Stomach (tissue), 4 donors: Measurements from ENCODE around the gene CXCL8.

Experiments used
- EP300 ChIP-seq: sonication (generic); formaldehyde crosslinking; IDR thresholded peaks from one replicate; pipeline ENCODE4 v1.6.1; 2017; ENCODE audit warnings: antibody characterized with exemption
- POLR2A ChIP-seq, 4 donors: fragments of 450-650 bp; IDR thresholded peaks; one replicate each; pipeline ENCODE4 v1.6.1; 2016; ENCODE audit warnings: antibody characterized with exemption in 4 of 4, control low read depth in 2 of 4, mild to moderate bottlenecking in 1 of 4, moderate library complexity in 1 of 4
- TF ChIP-seq, protein P1 (sequence below), 7 experiments: fragments of 450-650 bp in 4 of 7; fragments of 200-600 bp in 3 of 7; sonication (generic) in 3 of 7; IDR thresholded peaks; one replicate each; pipeline ENCODE4 v1.5.1; 2016 to 2019; ENCODE audit warnings: antibody characterized with exemption in 7 of 7, control low read depth in 2 of 7, mild to moderate bottlenecking in 1 of 7

DNA sequence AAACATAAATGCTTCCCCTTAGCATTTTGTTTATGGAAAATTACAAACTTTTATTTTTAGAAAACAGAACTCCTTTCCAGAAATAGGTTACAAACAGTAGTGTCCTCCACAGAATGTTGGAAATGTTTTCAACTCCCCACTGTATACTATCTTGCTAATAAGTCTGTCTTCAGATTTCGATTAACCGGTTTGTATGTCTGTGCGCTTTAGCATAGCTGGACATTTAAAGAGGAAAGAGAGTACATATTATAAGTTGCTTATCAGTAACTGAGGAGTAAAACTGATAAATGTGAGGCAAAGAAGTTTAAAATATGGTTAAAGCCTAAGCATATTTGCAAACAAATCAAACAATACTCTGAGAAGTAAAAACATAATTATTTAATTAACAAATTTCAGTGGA lies 3.4 kb downstream of the CXCL8 start:
- TF ChIP-seq, protein P1, sequence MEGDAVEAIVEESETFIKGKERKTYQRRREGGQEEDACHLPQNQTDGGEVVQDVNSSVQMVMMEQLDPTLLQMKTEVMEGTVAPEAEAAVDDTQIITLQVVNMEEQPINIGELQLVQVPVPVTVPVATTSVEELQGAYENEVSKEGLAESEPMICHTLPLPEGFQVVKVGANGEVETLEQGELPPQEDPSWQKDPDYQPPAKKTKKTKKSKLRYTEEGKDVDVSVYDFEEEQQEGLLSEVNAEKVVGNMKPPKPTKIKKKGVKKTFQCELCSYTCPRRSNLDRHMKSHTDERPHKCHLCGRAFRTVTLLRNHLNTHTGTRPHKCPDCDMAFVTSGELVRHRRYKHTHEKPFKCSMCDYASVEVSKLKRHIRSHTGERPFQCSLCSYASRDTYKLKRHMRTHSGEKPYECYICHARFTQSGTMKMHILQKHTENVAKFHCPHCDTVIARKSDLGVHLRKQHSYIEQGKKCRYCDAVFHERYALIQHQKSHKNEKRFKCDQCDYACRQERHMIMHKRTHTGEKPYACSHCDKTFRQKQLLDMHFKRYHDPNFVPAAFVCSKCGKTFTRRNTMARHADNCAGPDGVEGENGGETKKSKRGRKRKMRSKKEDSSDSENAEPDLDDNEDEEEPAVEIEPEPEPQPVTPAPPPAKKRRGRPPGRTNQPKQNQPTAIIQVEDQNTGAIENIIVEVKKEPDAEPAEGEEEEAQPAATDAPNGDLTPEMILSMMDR (IDR thresholded peaks at IDR 0.05) = no peak
- TF ChIP-seq EP300 = no peak
- TF ChIP-seq POLR2A (IDR thresholded peaks at IDR 0.05) = no peak
